ENCODE data around the gene ADAMTSL1.

Gene ADAMTSL1

DNA sequence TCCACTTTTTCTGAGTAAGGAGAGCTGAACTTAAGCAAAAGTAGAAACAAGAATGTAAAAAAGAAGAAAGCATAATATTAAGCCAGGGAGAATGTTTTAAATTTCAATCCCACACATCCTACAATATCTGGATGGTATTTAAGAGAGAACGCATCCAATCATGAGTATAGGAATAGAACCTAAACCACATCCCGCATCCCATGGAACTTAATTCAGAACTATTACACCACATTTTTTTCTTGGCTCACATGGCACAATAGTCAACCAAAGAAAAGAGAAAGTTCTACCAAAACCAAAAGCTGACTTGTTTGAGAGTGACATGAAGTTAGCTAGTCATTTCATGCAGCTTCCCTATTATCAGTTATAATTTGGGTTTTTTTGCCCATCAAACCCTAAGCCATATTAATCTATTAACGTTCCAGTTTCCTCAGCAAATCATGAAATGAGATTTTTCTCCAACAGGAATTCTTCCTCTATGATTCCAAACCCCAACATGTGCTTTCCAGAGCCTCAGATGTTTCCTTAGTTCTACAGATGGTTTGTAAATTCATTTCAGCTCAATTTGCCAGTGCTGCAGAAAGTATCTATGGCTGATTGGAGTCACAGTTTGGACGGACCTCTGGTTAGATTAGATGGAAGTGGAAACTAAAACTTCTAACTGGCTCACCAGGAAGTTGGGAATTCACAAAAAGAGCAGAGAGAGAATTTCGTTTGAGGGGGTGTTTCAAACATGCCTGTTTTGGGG, 22.5 kb downstream of the ADAMTSL1 start:
- Histone ChIP-seq H3K27me3 (ENCODE audit: low read depth) (no peaks in the 10 kb centered on the region), H3K4me1 (peaks cover 4% of the 10 kb centered on the region), H3K9me3 (no peaks in the 10 kb centered on the region), H3K4me3 (no peak overlapping the region), H3K36me3 (replicated peaks) (no peaks in the 10 kb centered on the region)
- in situ Hi-C loops (cut with MboI; ENCODE audit: low sequenced_read_pairs), result no loop called here
- no peak for DNase-seq (ENCODE audit: low spot score in 2 of 2)

DNA sequence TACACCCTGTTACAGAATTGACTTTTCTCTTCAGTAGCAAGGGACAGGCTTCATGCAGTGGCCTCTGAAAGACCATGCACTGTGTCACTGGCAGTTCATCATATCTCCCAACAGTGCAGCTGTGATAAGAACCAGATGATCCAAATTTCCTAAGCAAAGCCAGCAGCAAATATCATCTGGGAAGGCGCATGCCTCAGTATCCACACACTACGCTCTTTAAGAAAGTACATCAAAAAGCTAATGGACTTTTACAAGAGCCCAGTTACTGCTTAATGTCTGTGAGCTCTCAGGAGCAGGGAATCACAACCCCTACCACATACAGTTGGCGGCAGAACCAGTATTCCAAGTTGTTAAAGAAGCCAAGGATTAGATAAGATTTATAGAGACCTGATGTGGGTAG, 25.1 kb downstream of the ADAMTSL1 start:
- Histone ChIP-seq H3K4me1 (peaks cover 10% of the 10 kb centered on the region), H3K36me3 (replicated peaks) (no peaks in the 10 kb centered on the region), H3K9me3 (no peaks in the 10 kb centered on the region), H3K27me3 (ENCODE audit: low read depth) (no peaks in the 10 kb centered on the region), H3K4me3 (no peak overlapping the region)
- no peak for DNase-seq (ENCODE audit: low spot score in 2 of 2)
- in situ Hi-C loops (cut with MboI; ENCODE audit: low sequenced_read_pairs), result no loop called here

DNA sequence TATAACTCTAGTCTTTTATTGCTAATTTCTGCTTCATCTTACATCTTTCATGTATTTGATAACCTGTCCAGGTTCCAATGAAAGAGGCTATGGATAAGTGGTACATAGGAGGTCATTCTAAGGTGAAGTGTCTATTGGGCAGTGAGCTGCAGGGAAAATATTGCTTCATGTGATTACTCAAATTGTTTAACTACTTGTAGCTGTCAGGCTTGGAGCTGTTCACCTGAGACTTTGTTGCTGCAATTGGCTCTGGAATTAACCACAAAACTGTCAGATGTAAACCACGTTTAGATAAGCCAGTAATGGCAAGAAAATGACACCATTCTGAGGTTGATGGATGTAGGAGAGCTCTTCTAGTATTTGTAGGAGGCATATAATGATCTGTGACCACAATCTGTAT, 26.0 kb downstream of the ADAMTSL1 start:
- DNase-seq (ENCODE audit: low spot score in 2 of 2), result no peak
- H3K4me1 ChIP-seq, result peaks cover 10% of the 10 kb centered on the region
- H3K9me3 ChIP-seq, result no peaks in the 10 kb centered on the region
- H3K27me3 ChIP-seq (ENCODE audit: low read depth), result no peaks in the 10 kb centered on the region
- H3K4me3 ChIP-seq, result no peak overlapping the region
- in situ Hi-C loops (cut with MboI; ENCODE audit: low sequenced_read_pairs), result no loop called here
- no peaks in the 10 kb centered on the region for H3K36me3 ChIP-seq (replicated peaks)

DNA sequence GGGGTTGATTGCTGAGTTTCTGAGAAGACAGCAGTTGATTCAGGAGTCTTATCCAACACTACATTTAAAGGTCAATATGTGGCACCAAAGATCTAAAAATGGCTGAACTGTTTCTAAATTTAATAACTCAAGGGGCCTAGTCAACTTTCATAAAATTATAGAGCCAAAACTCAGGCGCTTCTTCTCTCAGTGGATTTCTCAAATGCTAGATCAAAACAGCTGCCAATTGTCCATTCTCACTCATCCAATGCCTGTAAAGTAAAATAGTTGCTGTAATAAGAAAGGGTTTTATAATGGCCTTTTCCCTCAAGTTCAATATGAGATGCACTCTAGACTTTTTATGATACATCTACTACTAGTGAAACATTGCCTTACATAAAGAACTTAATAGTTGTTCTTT, 26.5 kb downstream of the ADAMTSL1 start:
- Histone ChIP-seq H3K27me3 (ENCODE audit: low read depth) (no peaks in the 10 kb centered on the region), H3K36me3 (replicated peaks) (no peaks in the 10 kb centered on the region), H3K9me3 (no peaks in the 10 kb centered on the region), H3K4me3 (no peak overlapping the region), H3K4me1 (peaks cover 10% of the 10 kb centered on the region)
- DNase-seq (ENCODE audit: low spot score in 2 of 2), result no peak
- in situ Hi-C loops (cut with MboI; ENCODE audit: low sequenced_read_pairs), result no loop called here

DNA sequence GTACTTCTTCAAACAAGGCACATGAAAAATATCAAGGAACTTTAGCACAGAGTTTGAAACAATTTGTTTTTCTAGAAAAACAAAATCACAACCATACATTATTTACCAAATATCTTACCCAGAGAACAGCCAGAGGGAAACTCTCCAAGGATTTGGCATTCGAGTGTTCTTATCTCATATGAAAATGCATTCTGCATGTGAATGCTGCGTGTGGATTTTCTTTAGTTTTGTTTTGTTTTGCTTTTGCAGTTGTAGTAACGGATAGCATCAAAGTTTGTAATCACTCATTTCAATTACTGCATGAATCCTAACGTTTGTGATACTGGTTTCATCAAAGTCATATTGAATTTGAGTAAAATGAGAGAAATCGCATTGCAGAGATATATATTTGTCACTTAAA, 28.0 kb downstream of the ADAMTSL1 start:
- in situ Hi-C loops (cut with MboI; ENCODE audit: low sequenced_read_pairs), result no loop called here
- H3K4me3 ChIP-seq, result peak overlapping the region; percentile 2; the same call in 1 of the 2 replicates
- no peaks in the 10 kb centered on the region for H3K9me3 ChIP-seq
- no peaks in the 10 kb centered on the region for H3K36me3 ChIP-seq (replicated peaks)
- DNase-seq (ENCODE audit: low spot score in 2 of 2), result peak in 1 of 2 experiments; percentile 49
- H3K27me3 ChIP-seq (ENCODE audit: low read depth), result no peaks in the 10 kb centered on the region
- H3K4me1 ChIP-seq, result peaks cover 14% of the 10 kb centered on the region

DNA sequence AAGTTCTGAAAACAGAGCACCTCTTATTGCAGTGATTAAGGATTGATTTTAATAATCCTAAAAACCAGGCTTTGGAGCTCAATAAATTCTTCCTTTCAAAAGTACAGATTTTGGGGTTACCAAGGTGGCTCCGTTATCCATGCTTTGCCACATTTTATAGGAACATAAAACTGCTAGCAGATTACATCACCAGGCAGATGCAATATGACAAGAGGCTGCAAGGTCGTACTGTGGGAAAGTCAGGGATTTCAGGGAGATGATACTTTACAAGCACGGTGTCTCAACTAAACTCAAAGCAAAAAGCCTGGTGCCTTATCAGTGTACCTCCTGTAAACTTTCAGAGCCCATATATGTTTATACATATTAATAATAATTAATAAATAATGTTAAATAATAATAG, 28.6 kb downstream of the ADAMTSL1 start:
- no peaks in the 10 kb centered on the region for H3K27me3 ChIP-seq (ENCODE audit: low read depth)
- no peaks in the 10 kb centered on the region for H3K36me3 ChIP-seq (replicated peaks)
- H3K9me3 ChIP-seq, result no peaks in the 10 kb centered on the region
- in situ Hi-C loops (cut with MboI; ENCODE audit: low sequenced_read_pairs), result no loop called here
- H3K4me1 ChIP-seq, result peaks cover 20% of the 10 kb centered on the region
- no peak overlapping the region for H3K4me3 ChIP-seq
- peak; percentile 46 to 73 for DNase-seq (ENCODE audit: low spot score in 2 of 2)

DNA sequence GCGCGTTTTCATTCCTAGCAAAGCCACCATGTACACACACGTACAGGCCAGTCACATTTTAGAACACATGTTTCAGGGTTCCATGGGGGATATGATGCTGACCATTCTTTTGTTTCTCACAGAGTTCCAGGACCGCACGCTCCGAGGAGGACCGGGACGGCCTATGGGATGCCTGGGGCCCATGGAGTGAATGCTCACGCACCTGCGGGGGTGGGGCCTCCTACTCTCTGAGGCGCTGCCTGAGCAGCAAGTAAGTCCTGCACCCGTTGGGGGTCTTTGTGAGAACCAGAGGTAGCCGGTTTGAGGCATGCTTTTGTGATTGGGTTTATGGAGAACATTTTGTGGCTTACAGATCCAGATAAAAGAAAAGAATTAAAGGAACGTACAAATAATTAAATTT, 30.8 kb downstream of the ADAMTSL1 start:
- H3K4me1 ChIP-seq, result peaks cover 28% of the 10 kb centered on the region
- in situ Hi-C loops (cut with MboI; ENCODE audit: low sequenced_read_pairs), result no loop called here
- peaks cover 4% of the 10 kb centered on the region; the same call in 1 of the 2 replicates for H3K9me3 ChIP-seq
- DNase-seq (ENCODE audit: low spot score in 2 of 2), result no peak
- H3K4me3 ChIP-seq, result no peak overlapping the region
- no peaks in the 10 kb centered on the region for H3K36me3 ChIP-seq (replicated peaks)
- no peaks in the 10 kb centered on the region for H3K27me3 ChIP-seq (ENCODE audit: low read depth)

DNA sequence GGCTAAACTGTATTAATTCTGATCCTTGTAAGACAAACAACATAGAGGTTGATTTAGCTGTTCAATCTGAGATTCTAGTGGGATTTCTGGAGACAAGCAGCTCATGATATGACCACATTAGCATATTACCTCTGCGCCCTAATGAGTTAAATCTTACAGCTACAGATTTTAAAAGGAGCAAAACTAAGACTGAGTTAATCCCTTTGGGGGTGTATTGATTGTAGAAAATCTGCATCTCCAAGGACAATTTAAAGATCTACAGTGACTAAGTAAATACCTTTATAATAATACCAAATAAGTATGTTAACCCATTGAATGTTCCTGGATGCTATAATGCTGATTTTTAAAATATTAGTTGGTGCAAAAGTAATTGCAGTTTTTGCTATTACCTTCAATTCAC, 33.2 kb downstream of the ADAMTSL1 start:
- Histone ChIP-seq H3K4me3 (no peak overlapping the region), H3K27me3 (ENCODE audit: low read depth) (no peaks in the 10 kb centered on the region), H3K9me3 (peaks cover 4% of the 10 kb centered on the region; the same call in 1 of the 2 replicates), H3K36me3 (replicated peaks) (no peaks in the 10 kb centered on the region), H3K4me1 (peaks cover 21% of the 10 kb centered on the region)
- in situ Hi-C loops (cut with MboI; ENCODE audit: low sequenced_read_pairs), result no loop called here
- peak in 1 of 2 experiments; percentile 93 for DNase-seq (ENCODE audit: low spot score in 2 of 2)

DNA sequence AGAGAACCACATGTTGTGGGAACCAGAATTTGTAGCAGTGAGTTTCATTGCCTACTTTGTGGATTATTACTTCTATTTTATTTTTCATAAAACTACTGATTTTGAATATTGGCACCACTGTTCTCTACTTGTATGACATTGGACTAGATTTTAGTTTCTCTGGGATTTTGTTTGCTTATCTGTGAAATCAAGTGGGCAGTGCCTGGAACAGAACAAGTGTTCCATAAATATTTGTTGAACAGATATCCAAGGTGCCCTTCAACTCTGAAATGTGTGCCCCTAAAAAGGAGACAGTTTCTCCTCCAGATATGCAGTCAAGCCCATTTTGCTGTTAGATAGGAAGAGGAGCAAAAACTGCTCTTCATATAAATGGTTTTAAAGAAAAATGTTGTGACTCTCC, 42.6 kb downstream of the ADAMTSL1 start:
- peaks cover 6% of the 10 kb centered on the region for H3K4me1 ChIP-seq

DNA sequence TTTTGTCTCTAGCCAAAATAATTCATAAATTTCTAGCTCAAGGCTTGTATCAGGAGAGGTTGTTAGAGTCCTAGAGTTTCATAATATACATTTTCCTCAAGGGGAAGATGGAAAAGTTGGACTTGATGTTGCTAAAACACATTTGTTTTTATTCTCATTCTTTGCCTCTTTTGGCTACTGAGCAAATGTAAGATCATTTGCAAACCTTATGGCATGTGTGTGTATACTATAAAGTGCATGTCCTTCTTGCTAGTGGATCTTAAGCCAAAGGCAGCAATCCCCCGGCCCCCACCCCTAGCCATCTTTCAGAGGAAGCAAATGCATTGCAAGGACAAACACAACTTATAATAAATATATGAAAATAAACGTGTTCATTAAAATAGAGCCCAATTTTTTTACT, 43.0 kb downstream of the ADAMTSL1 start:
- peaks cover 2% of the 10 kb centered on the region; the same call in 1 of the 2 replicates for H3K9me3 ChIP-seq
- H3K4me3 ChIP-seq, result no peak overlapping the region
- DNase-seq (ENCODE audit: low spot score in 2 of 2), result no peak
- H3K4me1 ChIP-seq, result peaks cover 6% of the 10 kb centered on the region
- H3K36me3 ChIP-seq (replicated peaks), result no peaks in the 10 kb centered on the region
- H3K27me3 ChIP-seq (ENCODE audit: low read depth), result no peaks in the 10 kb centered on the region
- in situ Hi-C loops (cut with MboI; ENCODE audit: low sequenced_read_pairs), result no loop called here

More for the DNA sequence above, 42.6 kb downstream of the ADAMTSL1 start:
- no peak overlapping the region for H3K4me3 ChIP-seq
- H3K27me3 ChIP-seq (ENCODE audit: low read depth), result no peaks in the 10 kb centered on the region
- H3K9me3 ChIP-seq, result peaks cover 2% of the 10 kb centered on the region; the same call in 1 of the 2 replicates
- no peak for DNase-seq (ENCODE audit: low spot score in 2 of 2)
- in situ Hi-C loops (cut with MboI; ENCODE audit: low sequenced_read_pairs), result no loop called here
- no peaks in the 10 kb centered on the region for H3K36me3 ChIP-seq (replicated peaks)

DNA sequence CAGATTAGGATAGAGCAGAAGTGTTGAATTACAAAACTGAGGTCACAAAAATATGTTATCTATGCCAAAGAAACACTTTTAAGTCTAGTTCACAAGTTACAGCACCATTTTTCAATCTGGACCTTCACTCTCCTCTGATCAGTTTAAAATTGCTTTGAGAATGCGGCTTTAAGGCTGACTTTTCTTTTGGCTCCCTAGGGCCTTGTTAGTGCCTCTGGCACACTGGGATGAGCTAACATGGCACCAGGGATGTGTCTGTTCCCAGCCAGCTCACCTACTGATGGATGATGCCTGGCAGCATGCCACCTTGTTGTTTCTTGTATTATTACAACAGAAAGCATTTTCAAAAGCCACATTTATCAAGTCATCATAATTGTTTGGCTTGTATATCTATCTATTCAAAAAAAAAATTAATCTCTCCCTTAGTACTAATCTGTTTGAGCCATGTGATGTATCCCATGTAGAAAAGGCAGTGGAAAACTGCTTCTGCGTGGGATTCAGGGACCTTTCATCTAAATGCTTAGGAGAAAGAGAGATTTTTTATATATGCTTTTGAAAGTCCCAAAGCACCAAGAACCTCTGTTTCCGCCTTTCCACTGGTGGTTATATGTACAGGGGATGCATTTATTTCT, 46.6 kb downstream of the ADAMTSL1 start:
- H3K36me3 ChIP-seq (replicated peaks), result no peaks in the 10 kb centered on the region
- peaks cover 7% of the 10 kb centered on the region for H3K4me1 ChIP-seq
- in situ Hi-C loops (cut with MboI; ENCODE audit: low sequenced_read_pairs), result no loop called here
- DNase-seq (ENCODE audit: low spot score in 2 of 2), result no peak
- 0 out of 2 replicates have a peak, but pooled peaks cover 4% of the 10 kb centered on the region for H3K9me3 ChIP-seq
- no peaks in the 10 kb centered on the region for H3K27me3 ChIP-seq (ENCODE audit: low read depth)
- no peak overlapping the region for H3K4me3 ChIP-seq

DNA sequence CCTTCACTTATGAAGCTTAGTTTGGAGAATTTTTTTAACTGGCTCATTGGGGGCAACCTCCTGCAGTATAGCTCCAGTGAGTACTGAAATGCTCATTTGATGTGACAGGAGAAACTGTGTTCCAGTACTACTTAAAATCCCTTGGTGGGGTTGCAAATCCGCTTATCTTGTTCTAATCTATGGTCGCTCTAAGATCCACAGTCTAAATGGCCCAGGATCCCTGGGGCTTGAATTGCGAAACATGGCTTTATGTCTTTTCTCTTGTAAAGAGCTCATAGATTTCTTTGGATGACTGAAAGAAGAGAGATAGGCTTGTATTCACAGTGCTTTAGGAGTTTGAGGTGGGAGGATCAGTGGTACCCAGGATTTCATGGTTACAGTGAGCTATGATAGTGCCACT, 52.7 kb downstream of the ADAMTSL1 start:
- Histone ChIP-seq H3K4me1 (peaks cover 8% of the 10 kb centered on the region), H3K27me3 (ENCODE audit: low read depth) (no peaks in the 10 kb centered on the region), H3K4me3 (no peak overlapping the region), H3K9me3 (0 out of 2 replicates have a peak, but pooled peaks cover 6% of the 10 kb centered on the region), H3K36me3 (replicated peaks) (no peaks in the 10 kb centered on the region)
- DNase-seq (ENCODE audit: low spot score in 2 of 2), result peak; percentile 62 to 83
- in situ Hi-C loops (cut with MboI; ENCODE audit: low sequenced_read_pairs), result no loop called here

DNA sequence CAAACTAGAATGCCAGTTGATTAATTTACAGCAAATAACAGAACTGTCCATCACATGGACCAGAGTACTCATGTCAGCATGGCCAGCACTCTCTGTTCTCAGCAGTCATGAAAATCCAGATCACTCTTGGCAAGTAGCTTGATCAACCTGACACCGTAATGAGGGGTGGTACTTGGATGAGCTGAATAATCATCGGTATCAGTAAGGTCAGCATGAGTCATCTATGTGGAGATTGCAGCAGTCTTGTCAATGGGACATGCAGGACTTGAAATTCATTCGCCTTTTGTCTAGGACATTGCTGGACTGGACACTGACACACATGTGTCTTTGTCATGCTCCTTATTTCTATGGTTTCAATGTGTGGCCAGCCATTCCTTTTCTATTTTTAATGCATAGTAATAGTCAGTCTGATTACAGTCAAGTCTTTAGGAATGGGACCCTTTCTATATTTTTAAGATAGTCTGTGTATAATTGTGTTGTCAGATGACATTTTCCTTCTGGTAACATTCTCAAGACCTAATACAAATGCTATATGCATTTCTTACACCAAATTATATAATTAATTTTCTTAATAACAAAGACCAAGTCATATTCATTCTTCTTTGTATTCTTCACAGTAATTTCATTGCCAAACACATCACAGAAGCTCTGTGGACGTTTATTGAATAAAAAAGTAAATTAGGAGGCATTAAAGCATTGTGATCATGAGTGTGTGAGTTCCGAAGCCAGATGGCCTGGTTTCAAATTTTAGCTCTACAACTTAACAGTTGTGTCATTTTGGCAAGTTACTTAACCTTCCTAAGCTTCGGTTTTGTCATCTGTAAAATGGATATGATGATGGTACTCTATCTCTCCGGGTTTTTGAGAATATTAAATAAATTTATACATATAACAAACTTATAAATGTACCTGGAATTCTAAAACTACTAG, 57.4 kb downstream of the ADAMTSL1 start:
- H3K4me1 ChIP-seq, result peaks cover 6% of the 10 kb centered on the region
- DNase-seq (ENCODE audit: low spot score in 2 of 2), result no peak
- H3K27me3 ChIP-seq (ENCODE audit: low read depth), result no peaks in the 10 kb centered on the region
- H3K36me3 ChIP-seq (replicated peaks), result peaks cover 3% of the 10 kb centered on the region; the same call in 1 of the 2 replicates
- H3K9me3 ChIP-seq, result peaks cover 18% of the 10 kb centered on the region
- H3K4me3 ChIP-seq, result no peak overlapping the region
- in situ Hi-C loops (cut with MboI; ENCODE audit: low sequenced_read_pairs), result no loop called here

All from HAP-1 (cell line).